AG04450 (cell line): ENCODE measurements around the gene TNC. TPM values are rescaled to one million over a fixed set of nuclear protein-coding genes. Genes with fewer than 3 reads are reported as not detected.

Experiments used
- CTCF ChIA-PET: fragments of 300-600, 350-600 bp; formaldehyde crosslinking; extraction: SDS; loops from one replicate; lab custom pipeline; 2022; ENCODE audit warnings: antibody characterized with exemption, inconsistent platforms; lab: Charles Lee
- POLR2A ChIA-PET: fragments of 350-600 bp; formaldehyde crosslinking; extraction: SDS; loops from one replicate; lab custom pipeline; 2021; ENCODE audit warnings: antibody characterized with exemption, inconsistent platforms; lab: Yijun Ruan, JAX
- DNase-seq: peaks from one replicate; pipeline ENCODE4 v3.0.0-alpha.2; 2011; ENCODE audit warnings: low read depth, low spot score
- H3K27ac ChIP-seq: one replicate; pipeline ENCODE4 v1.5.1; 2012; ENCODE audit warnings: low read depth, low read length, control low read depth
- H3K27me3 ChIP-seq: one replicate; pipeline ENCODE4 v1.6.0; 2012; ENCODE audit warnings: low read length; ENCODE audit not compliant: control insufficient read depth, insufficient read depth
- H3K4me3 ChIP-seq: 2 replicates; pipeline ENCODE4 v1.5.1; 2011; ENCODE audit warnings: mild to moderate bottlenecking, low read depth, low read length, control low read depth
- H3K9me3 ChIP-seq: 2 replicates; pipeline ENCODE4 v1.5.1; 2012; ENCODE audit warnings: low read length; ENCODE audit not compliant: control insufficient read depth, insufficient read depth
- CTCF ChIP-seq: IDR thresholded peaks from 2 replicates; pipeline ENCODE4 v1.5.1; 2011; ENCODE audit warnings: low read depth, low read length, control low read depth, inconsistent platforms
- polyA plus RNA-seq: library from polyadenylated mRNA; depleted of rRNA; stranded (reverse); fragments of >200 nt; gene quantifications from 2 replicates; pipeline ENCODE4 v1.2.3, GENCODE V29; 2011

Gene TNC
- polyA plus RNA-seq, 1 experiment = 265 TPM

DNA sequence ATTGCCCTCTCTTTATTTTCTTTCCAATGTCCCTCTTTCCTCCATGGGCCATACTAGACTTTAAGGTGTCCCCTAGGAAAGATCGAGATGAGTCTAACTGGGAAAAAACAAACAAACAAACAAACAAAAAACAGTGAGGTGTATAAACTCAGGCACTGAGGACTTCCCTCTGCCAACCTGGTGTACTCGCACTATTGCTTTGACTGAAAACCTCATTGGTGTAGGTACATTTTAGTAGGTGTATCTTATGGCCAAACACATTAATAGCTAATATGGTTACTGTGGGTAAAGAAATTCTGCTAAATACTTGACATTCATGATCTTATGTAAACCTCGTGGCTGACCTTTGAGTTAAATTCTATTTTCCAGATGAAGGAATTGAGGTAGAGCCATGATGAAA, 74.3 kb downstream of the TNC start:
- no peak for DNase-seq
- no peak overlapping the region for H3K4me3 ChIP-seq
- no peaks in the 10 kb centered on the region for H3K27me3 ChIP-seq
- H3K27ac ChIP-seq = no peak overlapping the region
- POLR2A ChIA-PET = no interaction called here
- no peak for TF ChIP-seq CTCF
- CTCF ChIA-PET = no interaction called here
- no peaks in the 10 kb centered on the region for H3K9me3 ChIP-seq

GRCh38 chr9:115042781-115043509, 75.0 kb downstream of the TNC start:
- Histone ChIP-seq H3K27ac (no peak overlapping the region), H3K9me3 (no peaks in the 10 kb centered on the region), H3K4me3 (no peak overlapping the region), H3K27me3 (no peaks in the 10 kb centered on the region)
- ChIA-PET POLR2A (no interaction called here), CTCF (no interaction called here)
- no peak for TF ChIP-seq CTCF
- no peak for DNase-seq

DNA sequence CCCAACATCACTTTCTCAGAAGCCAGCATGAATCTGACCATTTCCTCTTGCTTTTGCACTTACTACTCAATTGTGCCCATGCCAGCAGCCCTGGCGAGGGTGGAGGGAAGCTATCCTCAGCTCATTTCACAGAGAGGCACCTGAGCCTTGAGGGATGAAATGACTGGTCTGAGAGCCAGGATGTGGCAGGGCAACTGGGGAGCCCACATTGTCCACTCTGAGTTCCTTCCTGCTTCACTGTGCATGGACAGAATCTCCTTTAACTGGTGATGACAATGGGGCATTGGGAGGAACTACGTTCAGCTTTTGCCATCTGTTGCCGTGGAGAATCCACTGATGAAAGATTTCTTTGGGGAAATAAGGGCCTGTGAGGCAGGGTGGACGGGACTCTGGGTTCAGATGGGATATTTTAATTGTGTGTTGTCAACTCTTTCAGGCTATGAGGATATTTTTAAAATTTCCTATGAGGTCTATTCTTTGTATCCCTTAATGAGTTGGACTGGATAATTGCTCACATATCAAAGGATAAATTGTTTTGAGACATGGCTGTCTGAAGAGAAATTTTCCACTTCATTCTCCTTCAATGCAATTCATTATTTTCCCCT, 78.3 kb downstream of the TNC start:
- no peak for TF ChIP-seq CTCF
- CTCF ChIA-PET = no interaction called here
- H3K4me3 ChIP-seq = no peak overlapping the region
- no peak for DNase-seq
- POLR2A ChIA-PET = no interaction called here
- H3K9me3 ChIP-seq = no peaks in the 10 kb centered on the region
- no peak overlapping the region for H3K27ac ChIP-seq
- H3K27me3 ChIP-seq = no peaks in the 10 kb centered on the region

DNA sequence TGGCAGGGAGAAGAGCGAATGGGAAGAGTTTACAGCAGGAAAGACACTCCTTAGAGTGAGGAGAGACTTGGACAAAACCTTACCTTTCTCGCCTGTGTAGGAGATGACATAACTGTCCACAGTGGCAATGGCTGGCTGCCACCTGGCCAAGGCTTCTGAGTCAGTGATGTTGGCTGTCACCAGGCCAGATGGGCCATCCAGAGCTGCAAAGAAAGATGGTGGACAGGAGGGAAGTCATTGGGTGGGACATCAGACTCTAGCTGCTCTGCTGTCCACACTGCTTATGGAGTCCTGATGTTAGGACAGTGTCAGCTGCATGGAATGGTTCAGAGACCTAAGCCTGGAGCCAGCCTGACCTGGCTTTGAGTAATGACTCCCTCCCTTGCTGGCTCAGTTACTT, 79.8 kb downstream of the TNC start:
- DNase-seq = no peak
- no peak for TF ChIP-seq CTCF
- Histone ChIP-seq H3K4me3 (no peak overlapping the region), H3K27ac (peak overlapping the region; percentile 39), H3K9me3 (no peaks in the 10 kb centered on the region), H3K27me3 (no peaks in the 10 kb centered on the region)
- ChIA-PET CTCF (no interaction called here), POLR2A (no interaction called here)

DNA sequence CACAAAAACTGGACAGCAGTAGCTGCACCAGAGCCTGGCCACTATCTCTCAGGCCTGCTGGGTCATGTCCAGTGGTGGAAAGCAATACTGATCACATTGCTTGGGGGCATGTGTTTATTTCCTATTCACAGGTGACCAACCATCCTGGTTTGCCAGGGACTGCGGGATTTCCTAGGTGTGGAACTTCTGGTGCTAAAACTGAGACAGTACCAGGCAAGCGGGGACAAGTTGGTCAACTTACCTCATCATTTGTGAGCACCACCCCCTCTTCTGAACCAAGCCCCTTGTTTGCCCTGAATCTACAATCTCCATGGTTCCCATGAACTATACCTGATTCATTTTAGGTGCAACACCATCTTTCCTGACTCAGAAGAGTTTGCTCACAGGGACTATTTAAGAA, 81.3 kb downstream of the TNC start:
- ChIA-PET POLR2A (no interaction called here), CTCF (no interaction called here)
- TF ChIP-seq CTCF = no peak
- Histone ChIP-seq H3K27ac (no peak overlapping the region), H3K27me3 (no peaks in the 10 kb centered on the region), H3K4me3 (no peak overlapping the region), H3K9me3 (no peaks in the 10 kb centered on the region)
- no peak for DNase-seq
